ENCODE results near the gene SLC41A2. TPM values are rescaled to one million over a fixed set of nuclear protein-coding genes. Genes with fewer than 3 reads are reported as not detected.
A peak's percentile ranks its signal among the peaks of the same experiment; 100 is the strongest.

SLC41A2 gene
- total and polyA plus RNA-seq, 10 of the 15 experiments (the other 5 are each of a cell fraction or from before 2014, with no cell fraction given): 3.5 to 19.0 (median 11.3) TPM

DNA sequence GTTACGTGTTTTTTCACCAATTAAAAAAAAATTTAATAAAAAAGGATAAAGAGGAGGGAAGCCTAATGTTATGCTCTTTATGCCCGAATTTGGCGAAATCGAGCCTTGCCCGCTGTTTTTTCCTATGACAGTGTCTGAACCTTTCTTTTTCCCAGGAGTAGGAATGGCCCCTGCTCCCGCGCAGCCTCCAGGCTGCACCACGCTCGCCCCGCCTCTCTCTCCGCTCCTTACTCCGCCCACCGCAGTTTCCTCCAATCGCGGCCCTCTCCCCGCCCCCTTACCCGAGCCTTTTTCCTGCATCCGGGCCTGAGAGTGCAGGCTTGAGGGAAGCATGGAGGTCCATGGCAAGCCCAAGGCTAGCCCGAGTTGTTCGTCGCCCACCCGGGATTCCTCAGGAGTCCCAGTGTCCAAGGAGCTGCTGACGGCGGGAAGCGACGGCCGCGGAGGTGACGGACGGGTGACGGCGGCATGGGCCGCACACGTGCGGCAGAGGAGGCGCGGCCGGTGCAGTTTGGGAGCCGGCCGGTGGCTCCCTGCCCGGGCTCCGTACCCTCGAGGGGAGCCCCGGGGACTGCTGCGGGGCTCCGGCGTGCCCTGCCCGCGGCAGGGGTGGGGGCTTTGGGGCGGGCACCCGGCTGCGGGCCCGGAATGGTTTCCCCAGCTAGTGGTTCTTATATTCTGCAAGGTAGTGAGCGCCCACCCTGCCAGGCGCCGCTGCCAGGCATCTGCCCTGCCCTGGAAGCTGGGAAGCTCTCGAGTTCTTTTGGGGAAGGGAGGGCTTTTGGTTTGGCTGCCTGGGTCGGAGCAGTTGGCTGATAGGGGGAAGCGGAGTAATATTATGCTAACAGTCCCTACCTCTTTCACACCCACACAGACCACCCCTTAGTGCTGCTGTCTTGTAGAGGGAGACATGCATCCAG, 28.2 kb upstream of the SLC41A2 start, which contains the start of gene NOPCHAP1:
TSS of gene NOPCHAP1 (plus strand) at position 295 of the 920 bp plus-strand sequence. CDS start at position 332, 37 bp downstream.
- Histone ChIP-seq H4K20me1 (ENCODE audit: control insufficient read depth, insufficient read depth) (no peaks in the 10 kb centered on the region), H3K4me3 (peak within 1 kb of the TSS; percentile 76), H3K4me1 (ENCODE audit: control insufficient read depth, insufficient read depth, low read length) (peaks cover 5% of the 10 kb centered on the region; the same call in 1 of the 2 replicates), H3K79me2 (ENCODE audit: control insufficient read depth, insufficient read depth, low read length) (peaks cover 44% of the 10 kb centered on the region), H3K27me3 (replicated peaks in 1 of 2; ENCODE audit: control insufficient read depth in 2 of 2, insufficient read depth in 2 of 2, low read length in 1 of 2) (no peaks in the 10 kb centered on the region), H2AFZ (ENCODE audit: control insufficient read depth, low read depth, low read length) (peak within 1 kb of the TSS; percentile 99), H3K36me3 (ENCODE audit: control insufficient read depth in 2 of 2, insufficient read depth in 2 of 2, low read length in 1 of 2) (peaks cover 0 to 9% of the 10 kb centered on the region in 2 experiments; a peak in 2 of 4 replicates), H3K9ac (ENCODE audit: control insufficient read depth, insufficient read depth, low read length) (peak within 1 kb of the TSS; percentile 82), H3K9me3 (replicated peaks; ENCODE audit: control insufficient read depth, insufficient read depth, low read length) (peaks cover 6% of the 10 kb centered on the region; the same call in 2 of the 3 replicates), H3K27ac (ENCODE audit: control insufficient read depth, insufficient read depth) (peak within 1 kb of the TSS; percentile 69), H3K4me2 (ENCODE audit: control insufficient read depth, insufficient read depth) (peak within 1 kb of the TSS; percentile 87)
- no TSS peak for BruUV-seq (replicated peaks)
- ChIA-PET SMC1A (ENCODE audit: uncharacterized antibody, unreplicated experiment) (interaction anchor here (0.9 to 1.9 kb wide), 6 partner anchors 18 to 605 kb away, joined by 3 to 5 read pairs (median 4); no protein-coding TSS in a partner anchor), RAD21 (ENCODE audit: unreplicated experiment) (interaction anchor here (1.0 kb wide), 1 partner anchor 305 kb away, joined by 3 read pairs; no protein-coding TSS in a partner anchor), POLR2A (interaction anchor here (0.7 to 1.3 kb wide), 2 partner anchors 27 to 45 kb away, joined by 3 to 4 read pairs; no protein-coding TSS in a partner anchor), CTCF (interaction anchor here (1.9 kb wide), 1 partner anchor 27 kb away, joined by 5 read pairs; no protein-coding TSS in a partner anchor)
- ATAC-seq: peak; percentile 98
- WGBS (ENCODE audit: insufficient coverage, insufficient replicate concordance, low lambda C conversion rate, missing lambda C conversion rate): 1% methylated on average over 47 of the region's 59 CpGs
- in situ Hi-C loops (cut with MboI) (no loop called here), intact Hi-C loops (cut with micrococcal nuclease; ENCODE audit: unreplicated experiment) (loop anchor here (5.0 kb wide), 1 partner anchor 66 kb away; no protein-coding TSS in a partner anchor)
- FAIRE-seq: no peak
- peak; percentile 46 for DNase-seq (ENCODE audit: low read depth, low spot score)
- TF ChIP-seq TARDBP (IDR thresholded peaks at IDR 0.05; ENCODE audit: borderline replicate concordance) (no peak), CBX3 (IDR thresholded peaks at IDR 0.05; ENCODE audit: borderline replicate concordance, low read depth) (no peak), POLR2A (IDR thresholded peaks at IDR 0.05; ENCODE audit: low read depth, low read length) (peak; percentile 93), ZNF24 (IDR thresholded peaks at IDR 0.05) (no peak), YY1 (IDR thresholded peaks at IDR 0.05; ENCODE audit: low read depth, low read length) (peak; percentile 84), MEF2A (IDR thresholded peaks at IDR 0.05; ENCODE audit: insufficient read depth, low read depth, low read length) (no peak), MYB (IDR thresholded peaks at IDR 0.05; ENCODE audit: borderline replicate concordance, low read depth, low read length) (no peak), TBL1XR1 (IDR thresholded peaks at IDR 0.05; ENCODE audit: low read depth, low read length) (no peak), RAD51 (IDR thresholded peaks at IDR 0.05) (no peak), EED (IDR thresholded peaks at IDR 0.05; ENCODE audit: low read depth) (peak; percentile 65), ATF7 (IDR thresholded peaks at IDR 0.05; ENCODE audit: low read depth) (no peak), FOS (IDR thresholded peaks at IDR 0.05; ENCODE audit: borderline replicate concordance, extremely low read depth, insufficient read length) (no peak), TAF1 (IDR thresholded peaks at IDR 0.05; ENCODE audit: borderline replicate concordance, low read depth, low read length) (0 out of 2 replicates have a peak, but pooled peaks have one; percentile 48), ZNF622 (IDR thresholded peaks at IDR 0.05) (no peak), JUNB (IDR thresholded peaks at IDR 0.05) (no peak), POLR2AphosphoS5 (IDR thresholded peaks at IDR 0.05; ENCODE audit: low read length) (peak; percentile 71), STAT1 (conservative IDR thresholded peaks at IDR 0.05) (no peak), LARP7 (IDR thresholded peaks at IDR 0.05) (peak; percentile 49), NFXL1 (IDR thresholded peaks at IDR 0.05; ENCODE audit: borderline replicate concordance) (no peak), RUNX3 (IDR thresholded peaks at IDR 0.05; ENCODE audit: low read length) (no peak)
- TF ChIP-seq, protein P1, sequence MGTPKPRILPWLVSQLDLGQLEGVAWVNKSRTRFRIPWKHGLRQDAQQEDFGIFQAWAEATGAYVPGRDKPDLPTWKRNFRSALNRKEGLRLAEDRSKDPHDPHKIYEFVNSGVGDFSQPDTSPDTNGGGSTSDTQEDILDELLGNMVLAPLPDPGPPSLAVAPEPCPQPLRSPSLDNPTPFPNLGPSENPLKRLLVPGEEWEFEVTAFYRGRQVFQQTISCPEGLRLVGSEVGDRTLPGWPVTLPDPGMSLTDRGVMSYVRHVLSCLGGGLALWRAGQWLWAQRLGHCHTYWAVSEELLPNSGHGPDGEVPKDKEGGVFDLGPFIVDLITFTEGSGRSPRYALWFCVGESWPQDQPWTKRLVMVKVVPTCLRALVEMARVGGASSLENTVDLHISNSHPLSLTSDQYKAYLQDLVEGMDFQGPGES (IDR thresholded peaks at IDR 0.05): no peak
- TF ChIP-seq, protein P2, sequence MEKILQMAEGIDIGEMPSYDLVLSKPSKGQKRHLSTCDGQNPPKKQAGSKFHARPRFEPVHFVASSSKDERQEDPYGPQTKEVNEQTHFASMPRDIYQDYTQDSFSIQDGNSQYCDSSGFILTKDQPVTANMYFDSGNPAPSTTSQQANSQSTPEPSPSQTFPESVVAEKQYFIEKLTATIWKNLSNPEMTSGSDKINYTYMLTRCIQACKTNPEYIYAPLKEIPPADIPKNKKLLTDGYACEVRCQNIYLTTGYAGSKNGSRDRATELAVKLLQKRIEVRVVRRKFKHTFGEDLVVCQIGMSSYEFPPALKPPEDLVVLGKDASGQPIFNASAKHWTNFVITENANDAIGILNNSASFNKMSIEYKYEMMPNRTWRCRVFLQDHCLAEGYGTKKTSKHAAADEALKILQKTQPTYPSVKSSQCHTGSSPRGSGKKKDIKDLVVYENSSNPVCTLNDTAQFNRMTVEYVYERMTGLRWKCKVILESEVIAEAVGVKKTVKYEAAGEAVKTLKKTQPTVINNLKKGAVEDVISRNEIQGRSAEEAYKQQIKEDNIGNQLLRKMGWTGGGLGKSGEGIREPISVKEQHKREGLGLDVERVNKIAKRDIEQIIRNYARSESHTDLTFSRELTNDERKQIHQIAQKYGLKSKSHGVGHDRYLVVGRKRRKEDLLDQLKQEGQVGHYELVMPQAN (conservative IDR thresholded peaks at IDR 0.05): peak; percentile 98

Data from GM12878 (cell line).